HepG2 (cell line): ENCODE results near the gene LRRC42. TPM values are rescaled to one million over a fixed set of nuclear protein-coding genes. Genes with fewer than 3 reads are reported as not detected.
A peak's percentile ranks its signal among the peaks of the same experiment; 100 is the strongest.

Source experiments
- GLMP ChIP-seq: sonication (generic); formaldehyde crosslinking; IDR thresholded peaks from 2 replicates; pipeline ENCODE4 v1.9.0; 2021; ENCODE audit warnings: missing genetic modification reagents, mild to moderate bottlenecking, borderline replicate concordance
- MAZ ChIP-seq, 2 experiments: sonication (generic) in 1 of 2; formaldehyde crosslinking in 1 of 2; IDR thresholded peaks; 2 replicates each; pipeline versions ENCODE4 v1.5.0 to v1.6.1; 2012 to 2020; ENCODE audit warnings: low read depth in 2 of 2, mild to moderate bottlenecking in 2 of 2, borderline replicate concordance in 1 of 2, improper control_type of control experiment in 1 of 2, low read length in 1 of 2, missing genetic modification reagents in 1 of 2, moderate library complexity in 1 of 2
- NFYC ChIP-seq: IDR thresholded peaks from 2 replicates; pipeline ENCODE4 v1.6.1; 2016; ENCODE audit warnings: missing genetic modification reagents, missing compliant biosample characterization
- POLR2AphosphoS5 ChIP-seq: IDR thresholded peaks from 2 replicates; pipeline ENCODE4 v1.6.1; 2012; ENCODE audit warnings: low read depth, low read length
- PRPF4 ChIP-seq: fragments of 200-400 bp; formaldehyde crosslinking; IDR thresholded peaks from 2 replicates; pipeline ENCODE4 v1.6.1; 2016; ENCODE audit warnings: low read length, low read depth; ENCODE audit not compliant: poor library complexity, severe bottlenecking
- RBFOX2 ChIP-seq: fragments of 200-400 bp; formaldehyde crosslinking; IDR thresholded peaks from 2 replicates; pipeline ENCODE4 v1.6.1; 2017; ENCODE audit warnings: low read depth, mild to moderate bottlenecking, low read length
- SAFB2 ChIP-seq: sonication (generic); formaldehyde crosslinking; IDR thresholded peaks from 2 replicates; pipeline ENCODE4 v1.5.1; 2020; ENCODE audit warnings: missing genetic modification reagents, low read depth, mild to moderate bottlenecking, borderline replicate concordance
- SNAI1 ChIP-seq: sonication (generic); formaldehyde crosslinking; IDR thresholded peaks from 2 replicates; pipeline ENCODE4 v1.5.0; 2020; ENCODE audit warnings: mild to moderate bottlenecking, missing genetic modification reagents, borderline replicate concordance
- SRF ChIP-seq: IDR thresholded peaks from 2 replicates; pipeline ENCODE4 v1.6.1; 2011; ENCODE audit warnings: mild to moderate bottlenecking, low read depth, low read length, moderate library complexity
- TAF1 ChIP-seq: sonication (generic); formaldehyde crosslinking; IDR thresholded peaks from 2 replicates; pipeline ENCODE4 v1.4.0; 2020; ENCODE audit warnings: missing genetic modification reagents
- ZFP41 ChIP-seq: sonication (generic); formaldehyde crosslinking; IDR thresholded peaks from 2 replicates; pipeline ENCODE4 v1.4.0; 2020; ENCODE audit warnings: mild to moderate bottlenecking, missing genetic modification reagents, borderline replicate concordance
- ZMYM3 ChIP-seq: sonication (generic); formaldehyde crosslinking; IDR thresholded peaks from 2 replicates; pipeline ENCODE4 v1.5.1; 2020; ENCODE audit warnings: mild to moderate bottlenecking, missing genetic modification reagents
- ZNF441 ChIP-seq: sonication (generic); formaldehyde crosslinking; IDR thresholded peaks from 2 replicates; pipeline ENCODE4 v1.7.0; 2021; ENCODE audit warnings: missing genetic modification reagents, borderline replicate concordance
- ZNF713 ChIP-seq: sonication (generic); formaldehyde crosslinking; IDR thresholded peaks from 2 replicates; pipeline ENCODE4 v1.4.0; 2020; ENCODE audit warnings: mild to moderate bottlenecking, missing genetic modification reagents
- ZNF841 ChIP-seq: sonication (generic); formaldehyde crosslinking; IDR thresholded peaks from 2 replicates; pipeline ENCODE4 v1.8.1; 2023; ENCODE audit warnings: missing genetic modification reagents, borderline replicate concordance
- polyA plus RNA-seq, 8 experiments: library from polyadenylated mRNA; depleted of rRNA in 3 of 8; stranded (reverse) in 7 of 8; unstranded in 1 of 8; fragments of >200 nt; fragmentation: Illumina TruSeq in 4 of 8; extraction: Trizol in 4 of 8; gene quantifications; 2 replicates each; pipeline versions ENCODE4 v1.2.1 to v1.2.3, GENCODE V29; 2011 to 2016; ENCODE audit warnings: low read depth in 4 of 8, missing spikeins in 1 of 8, mixed read lengths in 1 of 8; ENCODE audit not compliant: insufficient read depth in 1 of 8
- total RNA-seq, 5 experiments: library from RNA; depleted of rRNA; stranded (reverse); fragments of >200 nt; fragmentation: Illumina TruSeq; extraction: Trizol; gene quantifications; 2 replicates each; pipeline ENCODE4 v1.2.3, GENCODE V29; 2016; ENCODE audit warnings: low read depth in 1 of 5
- TF ChIP-seq, protein P1 (sequence below): sonication (generic); formaldehyde crosslinking; IDR thresholded peaks from 2 replicates; pipeline ENCODE4 v1.4.0; 2020; ENCODE audit warnings: missing genetic modification reagents, borderline replicate concordance
- TF ChIP-seq, protein P2 (sequence below): IDR thresholded peaks from 2 replicates; pipeline ENCODE4 v1.6.1; 2016

LRRC42 gene
- total and polyA plus RNA-seq, 2 of the 13 experiments (the other 11 are each of a cell fraction or from before 2014, with no cell fraction given), result 30.6 to 43.6 TPM

DNA sequence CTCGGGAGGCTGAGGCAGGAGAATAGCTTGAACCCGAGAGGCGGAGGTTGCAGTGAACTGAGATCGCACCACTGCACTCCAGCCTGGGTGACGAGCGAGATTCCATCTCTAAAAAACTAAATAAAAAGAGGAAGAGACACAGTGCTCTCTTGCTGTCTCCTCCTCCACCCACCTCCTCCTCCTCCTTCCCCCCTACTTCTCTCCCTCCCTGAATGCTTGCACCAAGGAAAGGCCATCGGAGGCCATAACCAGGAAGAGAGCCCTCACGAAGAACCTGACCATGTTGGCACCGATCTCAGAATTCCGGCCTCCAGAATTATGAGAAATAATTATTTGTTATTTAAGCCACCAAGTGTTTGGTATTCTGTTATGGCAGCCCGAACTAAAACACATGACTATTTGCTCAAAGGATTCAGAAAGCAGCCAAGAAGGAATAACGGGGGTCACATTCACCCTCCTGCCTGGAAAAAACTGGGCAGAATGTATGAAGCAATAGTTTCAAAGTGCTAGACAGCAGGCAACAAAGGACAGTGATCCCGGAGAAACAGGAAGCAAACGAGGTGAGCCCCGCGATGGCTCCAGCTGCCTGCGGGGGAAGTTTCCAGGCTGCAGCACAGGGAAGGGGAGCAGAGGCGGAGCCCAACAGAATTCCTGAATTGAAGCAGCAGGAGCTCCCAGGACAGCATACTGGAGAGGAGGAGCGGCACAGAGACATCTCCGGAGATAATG is 36.0 kb downstream of the LRRC42 start (continued):
- TF ChIP-seq, protein P1, sequence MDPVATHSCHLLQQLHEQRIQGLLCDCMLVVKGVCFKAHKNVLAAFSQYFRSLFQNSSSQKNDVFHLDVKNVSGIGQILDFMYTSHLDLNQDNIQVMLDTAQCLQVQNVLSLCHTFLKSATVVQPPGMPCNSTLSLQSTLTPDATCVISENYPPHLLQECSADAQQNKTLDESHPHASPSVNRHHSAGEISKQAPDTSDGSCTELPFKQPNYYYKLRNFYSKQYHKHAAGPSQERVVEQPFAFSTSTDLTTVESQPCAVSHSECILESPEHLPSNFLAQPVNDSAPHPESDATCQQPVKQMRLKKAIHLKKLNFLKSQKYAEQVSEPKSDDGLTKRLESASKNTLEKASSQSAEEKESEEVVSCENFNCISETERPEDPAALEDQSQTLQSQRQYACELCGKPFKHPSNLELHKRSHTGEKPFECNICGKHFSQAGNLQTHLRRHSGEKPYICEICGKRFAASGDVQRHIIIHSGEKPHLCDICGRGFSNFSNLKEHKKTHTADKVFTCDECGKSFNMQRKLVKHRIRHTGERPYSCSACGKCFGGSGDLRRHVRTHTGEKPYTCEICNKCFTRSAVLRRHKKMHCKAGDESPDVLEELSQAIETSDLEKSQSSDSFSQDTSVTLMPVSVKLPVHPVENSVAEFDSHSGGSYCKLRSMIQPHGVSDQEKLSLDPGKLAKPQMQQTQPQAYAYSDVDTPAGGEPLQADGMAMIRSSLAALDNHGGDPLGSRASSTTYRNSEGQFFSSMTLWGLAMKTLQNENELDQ (CRISPR knock-in tag), result no peak
- TF ChIP-seq SRF, result no peak
- no peak for TF ChIP-seq ZNF713
- no peak for TF ChIP-seq SAFB2 (CRISPR knock-in tag)
- TF ChIP-seq ZFP41 (CRISPR knock-in tag), result no peak
- TF ChIP-seq POLR2AphosphoS5, result peak; percentile 44
- no peak for TF ChIP-seq ZNF441 (CRISPR knock-in tag)
- TF ChIP-seq, protein P2, sequence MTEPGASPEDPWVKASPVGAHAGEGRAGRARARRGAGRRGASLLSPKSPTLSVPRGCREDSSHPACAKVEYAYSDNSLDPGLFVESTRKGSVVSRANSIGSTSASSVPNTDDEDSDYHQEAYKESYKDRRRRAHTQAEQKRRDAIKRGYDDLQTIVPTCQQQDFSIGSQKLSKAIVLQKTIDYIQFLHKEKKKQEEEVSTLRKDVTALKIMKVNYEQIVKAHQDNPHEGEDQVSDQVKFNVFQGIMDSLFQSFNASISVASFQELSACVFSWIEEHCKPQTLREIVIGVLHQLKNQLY (CRISPR knock-in tag), result no peak
- peak; percentile 46 for TF ChIP-seq RBFOX2
- 0 out of 2 replicates have a peak, but pooled peaks have one; percentile 22 for TF ChIP-seq NFYC
- no peak for TF ChIP-seq MAZ (IDR thresholded peaks at IDR 0.05; ENCODE audit: borderline replicate concordance, low read depth, low read length)
- no peak; the same call in 1 of the 2 replicates for TF ChIP-seq MAZ (CRISPR knock-in tag; IDR thresholded peaks at IDR 0.05; ENCODE audit: low read depth)
- no peak for TF ChIP-seq ZMYM3 (CRISPR knock-in tag)
- peak; percentile 55; the same call in 1 of the 2 replicates for TF ChIP-seq TAF1 (CRISPR knock-in tag)
- no peak for TF ChIP-seq PRPF4
- TF ChIP-seq SNAI1 (CRISPR knock-in tag), result no peak
- no peak for TF ChIP-seq ZNF841 (CRISPR knock-in tag)
- TF ChIP-seq GLMP (CRISPR knock-in tag), result no peak
